Measurements from ENCODE around the gene GNB1L.
"Not testable (repeated sequence)": the region's sequence is repeated elsewhere in the genome, so short reads cannot be mapped to it uniquely, and the experiment has no call there.

Gene GNB1L

GRCh38 chr22:19888131-19888746 lies 33.6 kb upstream of the GNB1L start:
- DNase-seq: no peak

DNA sequence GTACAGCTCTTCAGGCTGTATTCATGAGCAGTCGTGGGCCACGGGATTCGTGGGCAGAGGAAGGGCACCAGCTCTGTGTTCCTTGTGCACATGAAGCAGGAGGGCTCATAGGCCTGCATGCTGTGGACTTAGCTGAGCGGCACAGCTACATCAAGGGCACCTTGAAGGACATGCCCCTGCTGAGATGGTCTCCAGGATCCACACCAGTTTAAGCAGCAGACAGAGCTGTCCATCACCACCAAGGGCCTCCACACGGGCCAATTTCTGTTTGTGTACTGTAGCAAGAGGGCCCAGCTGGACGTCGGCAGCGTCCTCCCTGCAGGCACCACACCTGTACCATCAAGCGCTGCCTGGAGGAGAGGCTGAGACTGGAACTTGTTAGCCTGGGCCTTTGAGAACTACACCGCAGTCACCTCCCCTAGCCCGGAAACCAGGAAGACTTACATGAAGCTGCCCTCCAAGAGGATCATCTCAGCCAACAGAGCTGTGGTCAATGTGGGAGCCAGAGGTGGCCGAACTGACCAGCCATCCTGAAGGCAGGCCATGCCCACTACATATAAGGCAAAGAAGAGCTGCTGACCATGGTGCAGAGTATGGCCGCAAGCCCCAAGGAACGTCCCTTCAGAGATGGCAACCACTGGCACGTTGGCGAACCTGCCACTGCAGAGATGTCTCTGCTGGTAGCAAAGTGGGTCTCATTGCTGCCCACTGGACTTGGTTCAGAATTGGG lies 32.7 kb upstream of the GNB1L start:
- DNase-seq: no peak

DNA sequence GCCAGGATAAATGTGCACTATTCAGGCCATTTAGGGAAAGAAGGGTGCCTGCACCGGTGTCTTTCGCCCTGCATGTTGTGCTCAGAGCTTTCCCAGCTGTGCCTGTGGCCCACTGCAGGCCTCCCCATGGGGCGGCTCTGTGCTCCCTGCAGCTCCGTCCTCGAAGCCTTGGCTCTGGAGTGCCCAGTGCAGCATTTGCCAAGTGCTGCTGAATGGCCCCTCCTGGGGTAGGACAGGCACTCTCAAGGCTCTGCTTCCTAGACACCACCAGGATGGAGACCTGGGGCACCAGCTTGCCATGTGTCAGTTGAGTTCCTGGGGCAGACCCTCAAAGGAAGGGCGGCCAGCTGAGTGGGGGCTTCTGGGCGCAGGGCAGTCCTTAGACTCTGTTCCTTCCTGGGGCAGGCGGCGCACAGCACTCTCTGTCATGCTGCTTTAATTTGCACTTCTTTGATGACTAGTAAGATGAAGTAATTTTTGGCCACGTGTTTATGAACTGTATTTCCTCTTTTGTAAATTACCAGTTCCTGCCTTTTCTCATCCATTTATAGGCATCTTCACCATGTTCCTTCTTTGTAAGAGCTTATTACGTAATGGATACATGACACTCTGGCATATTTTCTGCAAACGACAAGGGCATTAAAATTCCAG lies 32.1 kb upstream of the GNB1L start:
- peak; percentile 51 for DNase-seq

DNA sequence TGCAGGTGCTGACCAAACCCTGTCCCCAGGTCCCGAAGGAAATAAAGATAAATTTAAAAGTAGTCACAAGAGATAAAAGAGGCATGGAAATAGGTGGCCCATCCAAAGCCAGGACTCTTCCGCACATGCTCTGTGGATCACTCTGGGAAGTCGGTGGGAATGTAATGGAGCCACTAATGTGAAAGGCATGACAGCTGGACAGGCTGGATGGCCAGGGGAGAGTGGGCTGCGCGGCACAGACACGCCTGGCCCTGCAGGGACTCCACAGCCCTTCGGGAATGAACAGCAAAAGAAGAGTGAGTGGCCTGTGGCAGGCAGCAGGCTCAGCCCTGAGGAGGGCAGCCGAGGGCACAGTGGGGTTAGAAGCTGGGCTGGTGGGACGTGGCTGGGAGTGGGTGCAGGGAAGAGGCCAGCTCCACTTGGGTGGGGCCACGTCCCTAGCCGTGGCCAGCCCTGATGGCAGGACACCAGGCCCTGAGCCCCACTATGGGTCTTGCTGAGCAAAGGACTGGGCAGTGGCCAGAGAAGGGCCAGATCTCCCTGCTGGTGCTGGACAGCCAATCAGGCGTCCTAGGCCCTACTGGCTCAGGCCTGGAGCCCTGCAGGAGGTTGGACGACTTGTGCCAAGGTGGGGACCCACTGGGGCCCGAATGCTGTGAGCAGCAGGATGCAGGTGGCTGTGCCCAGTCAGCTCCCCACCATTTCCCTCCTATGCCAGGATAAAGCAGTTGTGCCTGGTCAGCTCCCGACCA lies 31.3 kb upstream of the GNB1L start:
- no peak for DNase-seq

- DNase-seq: no peak
These were observed 30.5 kb upstream of the GNB1L start for GRCh38 chr22:19884954-19885751.

DNA sequence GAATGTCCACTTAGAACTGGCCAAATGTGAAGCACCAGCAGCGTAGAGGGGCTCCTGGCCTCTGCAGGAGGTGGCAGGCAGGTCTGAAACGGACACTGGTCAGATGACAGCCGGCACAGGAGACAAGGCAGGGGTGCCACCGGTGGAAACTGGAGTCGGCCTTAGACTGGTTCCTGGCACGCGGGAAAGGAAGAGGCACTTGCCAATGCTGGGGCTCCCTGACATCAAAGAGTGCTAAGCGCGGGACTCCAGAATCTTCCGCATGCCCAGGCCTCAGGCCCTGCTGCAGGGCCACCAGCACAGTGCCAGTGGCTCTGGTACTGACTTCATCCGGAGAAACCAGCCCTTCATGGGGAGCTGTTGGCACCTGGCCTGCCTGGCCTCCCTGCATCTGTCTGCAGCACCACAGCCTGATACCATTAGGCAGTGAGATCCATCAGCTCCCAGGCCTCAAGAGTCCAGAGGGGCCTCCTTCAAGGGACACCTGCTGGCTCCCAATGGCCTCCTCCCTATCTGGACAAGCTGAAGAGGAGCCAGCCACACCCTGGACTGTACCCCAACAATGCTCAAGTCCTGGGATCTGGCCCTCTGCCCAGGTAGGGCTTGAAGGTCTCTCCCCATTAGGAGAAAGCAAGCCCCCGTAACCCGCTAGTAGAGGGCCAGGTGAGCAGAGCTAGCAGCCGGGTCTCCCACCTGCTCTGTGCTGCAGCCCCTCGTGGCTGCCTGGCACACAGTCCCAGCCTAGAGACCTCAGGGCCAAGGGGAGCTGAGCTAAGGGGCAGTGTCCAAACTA lies 29.7 kb upstream of the GNB1L start:
- no peak for DNase-seq

DNA sequence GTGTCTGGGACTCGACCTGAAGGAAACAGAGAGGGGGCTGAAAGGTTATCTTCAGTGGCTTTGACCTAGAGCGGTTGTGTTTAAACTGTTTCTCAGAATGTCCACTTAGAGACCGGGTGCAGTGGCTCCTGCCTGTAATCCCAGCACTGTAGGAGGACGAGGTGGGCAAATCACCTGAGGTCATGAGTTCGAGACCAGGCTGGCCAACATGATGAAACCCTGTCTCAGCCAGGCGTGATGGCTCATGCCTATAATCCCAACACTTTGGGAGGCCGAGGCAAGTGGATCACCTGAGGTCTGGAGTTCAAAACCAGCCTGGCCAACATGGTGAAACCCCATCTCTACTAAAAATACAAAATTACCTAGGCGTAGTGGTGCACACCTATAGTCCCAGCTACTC lies 28.8 kb upstream of the GNB1L start:
- DNase-seq: not testable (repeated sequence)

- DNase-seq: no peak
These were observed 28.0 kb upstream of the GNB1L start for GRCh38 chr22:19882446-19883381.

- DNase-seq: no peak
These were observed 26.3 kb upstream of the GNB1L start for GRCh38 chr22:19880786-19881569.

DNA sequence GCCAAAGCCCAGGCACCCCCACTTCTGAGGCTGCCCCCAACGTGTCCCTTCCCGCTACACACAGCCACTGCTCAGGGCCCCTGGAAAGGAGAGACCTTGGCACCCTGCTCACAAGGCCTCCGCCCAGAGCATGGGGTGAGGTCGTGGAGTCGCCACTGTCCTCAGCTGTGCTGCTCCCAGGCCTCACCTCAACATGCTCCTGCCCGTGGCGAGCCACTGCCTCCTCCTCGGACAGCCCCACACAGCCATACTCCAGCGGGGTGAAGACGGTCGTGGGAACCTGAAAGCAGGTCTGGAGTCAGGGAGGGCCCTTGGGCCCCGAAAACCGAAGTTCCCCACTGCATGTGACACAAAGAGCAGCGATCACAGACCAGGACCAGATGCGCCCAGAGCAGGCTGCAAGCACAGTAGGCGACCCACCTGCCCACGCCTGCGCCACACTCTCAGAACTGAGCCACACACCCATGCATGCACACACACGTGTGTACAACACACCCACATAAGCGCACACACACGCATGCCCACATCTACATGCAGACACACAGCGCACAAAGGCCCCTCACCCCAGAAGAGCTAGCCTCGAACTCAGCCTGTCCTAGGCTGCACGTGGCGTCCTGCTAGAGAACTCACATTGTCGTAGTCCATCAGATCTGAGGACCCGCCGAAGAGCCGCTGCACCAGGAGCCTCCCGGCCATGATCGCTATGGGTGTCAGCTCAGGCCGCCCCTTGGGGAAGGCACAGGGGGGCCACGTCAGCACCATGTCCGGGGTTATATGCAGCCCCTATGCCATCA lies 25.5 kb upstream of the GNB1L start:
- DNase-seq: no peak

GRCh38 chr22:19879643-19879991 lies 24.9 kb upstream of the GNB1L start:
- no peak for DNase-seq

DNA sequence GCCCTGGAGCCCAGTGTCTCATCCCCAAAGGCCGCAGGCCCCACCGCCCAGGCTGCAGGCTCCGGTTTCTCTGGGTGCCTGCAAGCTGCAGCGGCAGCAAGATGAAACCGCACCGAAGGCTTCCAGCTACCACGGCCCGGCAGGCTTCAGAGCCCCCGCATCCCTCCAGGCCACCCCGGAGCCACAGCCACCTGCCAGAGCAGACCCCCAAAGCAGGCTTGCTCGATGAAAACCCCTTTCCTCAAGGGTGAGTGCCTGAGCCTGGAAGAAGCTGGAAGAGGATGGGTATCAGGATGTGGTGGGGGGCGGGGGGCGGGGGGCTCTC lies 24.5 kb upstream of the GNB1L start:
- no peak for DNase-seq

DNA sequence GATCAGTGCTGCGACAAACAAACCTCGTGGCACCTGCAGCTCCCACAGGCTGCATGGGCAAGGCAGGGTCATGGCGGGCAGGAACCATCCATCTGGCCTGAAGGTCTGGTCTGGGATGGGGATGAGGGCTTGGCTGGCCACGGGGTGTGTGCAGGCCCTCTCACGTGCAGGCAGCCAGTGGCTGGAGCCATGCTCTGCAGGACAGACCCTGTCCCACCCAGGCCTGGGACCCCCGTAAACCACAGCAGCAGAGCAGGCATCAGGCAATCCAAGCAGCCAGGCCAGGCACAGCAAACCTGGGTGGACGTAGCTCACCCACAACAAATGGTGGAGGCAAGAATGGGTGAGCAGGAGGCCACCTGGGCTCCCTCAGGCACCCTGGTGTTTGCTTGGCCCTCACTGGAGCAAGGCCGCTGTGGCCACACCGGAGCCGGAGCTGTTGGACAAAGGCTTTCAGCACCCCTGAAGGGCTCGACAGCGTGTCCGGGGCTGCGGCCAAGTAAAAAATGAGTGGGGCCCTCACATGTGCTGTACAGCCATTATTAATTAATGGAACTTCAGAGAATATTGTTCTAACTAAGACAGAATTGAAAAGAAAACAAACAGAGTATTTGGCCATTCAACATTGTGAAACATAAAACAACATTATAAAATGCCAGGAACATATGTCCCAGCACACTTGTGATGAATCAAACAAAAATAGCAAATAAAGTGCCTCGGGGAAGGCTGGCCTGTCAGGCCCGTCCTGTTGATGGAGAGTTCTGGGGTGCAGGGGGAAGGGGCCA lies 24.0 kb upstream of the GNB1L start:
- no peak for DNase-seq

DNA sequence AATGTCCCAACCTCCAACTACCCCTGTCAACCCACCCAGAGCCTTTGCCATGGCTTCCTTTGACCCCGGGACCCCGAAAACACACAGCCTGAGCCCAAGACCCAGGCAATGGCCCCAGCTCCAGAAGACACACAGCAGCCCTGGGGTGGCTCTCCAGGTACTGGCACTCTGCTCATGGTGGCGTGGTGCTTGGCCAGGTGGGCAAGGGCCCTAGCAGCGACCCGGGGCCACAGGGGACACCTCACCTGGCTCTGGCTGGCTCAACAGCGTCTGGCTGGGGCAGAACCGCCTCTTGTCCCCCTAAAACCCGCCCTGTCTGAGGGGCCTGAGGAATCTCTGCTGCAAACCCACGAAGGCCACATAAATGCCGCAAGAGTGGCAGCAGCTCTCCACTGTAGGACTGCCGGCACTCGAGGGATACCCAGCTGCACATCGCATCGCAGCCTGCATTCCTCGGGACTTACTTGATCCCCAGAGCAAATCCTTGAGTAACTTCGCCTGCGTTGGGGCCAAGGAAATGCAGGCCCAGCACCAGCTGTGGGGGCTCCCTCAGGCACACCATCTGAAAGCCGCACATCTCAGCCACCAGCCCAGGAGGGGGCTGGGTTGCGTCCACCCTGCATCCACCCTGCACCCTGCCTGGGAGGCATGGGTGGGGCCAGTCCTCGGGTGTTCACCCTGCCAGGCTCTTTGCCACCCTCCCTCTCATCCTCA lies 23.1 kb upstream of the GNB1L start:
- DNase-seq: no peak

- no peak for DNase-seq
These were observed 22.4 kb upstream of the GNB1L start for GRCh38 chr22:19876941-19877625.

DNA sequence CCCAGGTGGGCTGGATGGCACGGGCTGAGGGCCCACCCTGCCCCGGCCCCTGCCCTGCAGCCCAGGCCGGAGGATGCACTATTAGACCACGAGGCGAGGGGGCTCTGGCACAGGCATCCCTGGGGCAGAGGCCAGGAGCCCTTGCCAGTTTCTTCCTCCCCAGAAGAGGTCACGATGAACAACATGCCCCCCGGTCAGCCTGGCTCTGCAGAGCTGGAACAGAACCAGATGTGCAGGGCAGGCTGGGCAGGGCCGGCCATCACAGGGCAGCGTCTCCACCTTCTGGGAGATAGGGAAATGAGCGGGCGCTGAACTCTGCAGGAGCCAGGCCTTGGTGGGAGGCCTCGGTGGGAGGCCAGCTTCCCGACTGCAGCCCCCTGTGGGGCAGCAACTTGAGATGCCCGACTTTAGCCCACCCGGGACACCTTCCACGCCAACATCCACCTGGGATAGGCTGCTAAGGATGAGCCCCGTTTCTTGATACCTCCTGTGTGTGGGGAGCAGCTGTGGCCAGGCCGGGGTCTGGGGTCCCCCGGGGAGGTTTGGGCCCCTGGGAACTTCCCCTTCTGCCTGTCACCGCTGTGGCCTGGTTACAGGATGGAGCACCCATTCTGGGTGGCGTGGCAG lies 21.8 kb upstream of the GNB1L start:
- no peak for DNase-seq
